Pancreas (tissue), 10 donors: ENCODE results near the gene GOLGA6L10. TPM values are rescaled to one million over a fixed set of nuclear protein-coding genes. Genes with fewer than 3 reads are reported as not detected.
"Not testable (repeated sequence)": the region's sequence is repeated elsewhere in the genome, so short reads cannot be mapped to it uniquely, and the experiment has no call there.

ENCODE experiments used
- ATAC-seq, 4 donors: fragments of 200-7000 bp; cut with Tn5 transposase; one replicate each; pipeline versions ENCODE4 v1.8.0 to v1.9.1; 2020; ENCODE audit warnings: mild to moderate bottlenecking in 4 of 4, moderate library complexity in 4 of 4
- DNase-seq, 6 donors: peaks; one replicate each; pipeline ENCODE4 v3.0.0-alpha.2; 2020
- FAIRE-seq: peaks from 2 replicates; lab custom pipeline; 2012; peaks lifted over from hg19 to GRCh38; lab: Jason Lieb, UNC
- H3K27ac ChIP-seq, 4 donors: fragments of 200-600 bp; sonication (generic); 1 replicate in 3 of 4; 2 replicates in 1 of 4; pipeline versions ENCODE4 v1.5.0 to v1.8.0; 2020
- H3K27me3 ChIP-seq, 4 donors: fragments of 200-600 bp; one replicate each; pipeline ENCODE4 v1.8.0; 2021
- H3K36me3 ChIP-seq, 3 donors: fragments of 200-600 bp; sonication (generic) in 1 of 3; one replicate each; pipeline versions ENCODE4 v1.5.0 to v1.8.0; 2020 to 2021
- H3K4me1 ChIP-seq, 3 donors: fragments of 200-600 bp; one replicate each; pipeline ENCODE4 v1.8.0; 2021
- H3K4me3 ChIP-seq, 4 donors: fragments of 200-600 bp; sonication (generic) in 2 of 4; one replicate each; pipeline versions ENCODE4 v1.5.0 to v1.8.0; 2020 to 2021
- H3K9me3 ChIP-seq, 4 donors: fragments of 200-600 bp; one replicate each; pipeline ENCODE4 v1.8.0; 2021
- CTCF ChIP-seq, 4 donors: fragments of 200-600 bp; sonication (generic) in 3 of 4; IDR thresholded peaks; one replicate each; pipeline versions ENCODE4 v1.5.0 to v1.8.0; 2021; ENCODE audit warnings: antibody characterized with exemption in 4 of 4
- WGBS, 2 donors: extraction: QIAGEN DNeasy Blood & Tissue Kit; methylation state at CpG; one replicate each; pipeline ENCODE4 v1.1.7; 2013; 5-methylcytosine and 5-hydroxymethylcytosine counted together
- intact Hi-C, 3 donors: fragments of 100-400 bp; cut with DNase I; formaldehyde crosslinking; loops; one replicate each; pipeline versions ENCODE4 v1.11.1 to v1.14.2; 2022
- polyA plus RNA-seq, 2 donors: library from polyadenylated mRNA; stranded (reverse); fragments of 200-250 nt; gene quantifications; one replicate each; pipeline ENCODE4 v1.2.3, GENCODE V29; 2013
- total RNA-seq, 6 donors: library from RNA; stranded (reverse); fragmentation: NEBNext Ultra II Directional in 4 of 6; extraction: Animal tissue kit (Norgen Biotek cat#: 25700) in 4 of 6; gene quantifications; one replicate each; pipeline versions ENCODE4 v1.2.1 to v1.2.4, GENCODE V29; 2021 to 2023
- donor health status: healthy with polysubstance abuse.
- donor health status: DM: no; HTN: no; CAD: no; lungs with moderate emphysema.
- donor health status: DM: no; HTN: no; CAD: no.
- donor health status: control.
- donor health status: control.
- donor health status: Bipolar disorder and iron deficiency.
- donor health status: DM: yes; HTN: yes; CAD: no.
- donor health status: DM: no; HTN: no; CAD: no.
- donor health status: DM: no; HTN: no; CAD: no.
- donor health status: DM: yes; HTN: yes; CAD: no.

Gene GOLGA6L10
- total and polyA plus RNA-seq, 8 donors = 0.49 to 4.3 (median 1.5) TPM

GRCh38 chr15:82314769-82315518, 34.3 kb downstream of the GOLGA6L10 start:
- FAIRE-seq (no peak), DNase-seq (no peak), ATAC-seq (no peak)
- Histone ChIP-seq H3K27ac (no peak overlapping the region), H3K9me3 (no peaks in the 10 kb centered on the region), H3K36me3 (no peaks in the 10 kb centered on the region), H3K4me1 (no peaks in the 10 kb centered on the region), H3K27me3 (no peaks in the 10 kb centered on the region), H3K4me3 (no peak overlapping the region)
- WGBS, 2 donors = 71 to 79% methylated on average over 9 of the region's 9 CpGs
- intact Hi-C loops = no loop called here
- TF ChIP-seq CTCF (IDR thresholded peaks at IDR 0.05) = no peak

GRCh38 chr15:82313951-82314768, 35.1 kb downstream of the GOLGA6L10 start:
- 80 to 86% methylated on average over 21 of the region's 21 CpGs for WGBS, 2 donors
- H3K27ac ChIP-seq, ATAC-seq, H3K4me1 ChIP-seq, H3K9me3 ChIP-seq, H3K36me3 ChIP-seq, H3K27me3 ChIP-seq, intact Hi-C loops, DNase-seq, FAIRE-seq, H3K4me3 ChIP-seq: not testable (repeated sequence)

- intact Hi-C loops = no loop called here
- Histone ChIP-seq H3K4me3 (no peak overlapping the region), H3K9me3 (no peaks in the 10 kb centered on the region), H3K27me3 (no peaks in the 10 kb centered on the region), H3K4me1 (no peaks in the 10 kb centered on the region), H3K27ac (no peak overlapping the region), H3K36me3 (no peaks in the 10 kb centered on the region)
- FAIRE-seq (no peak), ATAC-seq (no peak), DNase-seq (no peak)
- 89 to 94% methylated on average over 2 of the region's 2 CpGs for WGBS, 2 donors
- no peak for TF ChIP-seq CTCF (IDR thresholded peaks at IDR 0.05)
These were observed 35.8 kb downstream of the GOLGA6L10 start for GRCh38 chr15:82313446-82313845.

GRCh38 chr15:82312586-82313349, 36.5 kb downstream of the GOLGA6L10 start:
- Histone ChIP-seq H3K27me3 (no peaks in the 10 kb centered on the region), H3K36me3 (no peaks in the 10 kb centered on the region), H3K4me3 (no peak overlapping the region), H3K4me1 (no peaks in the 10 kb centered on the region), H3K9me3 (no peaks in the 10 kb centered on the region), H3K27ac (no peak overlapping the region)
- 63 to 78% methylated on average over 8 of the region's 8 CpGs for WGBS, 2 donors
- no peak for ATAC-seq
- FAIRE-seq = no peak
- DNase-seq = no peak
- no peak for TF ChIP-seq CTCF (IDR thresholded peaks at IDR 0.05)
- intact Hi-C loops = no loop called here

- H3K27ac ChIP-seq, H3K36me3 ChIP-seq, H3K9me3 ChIP-seq, H3K27me3 ChIP-seq, intact Hi-C loops, FAIRE-seq, ATAC-seq, H3K4me3 ChIP-seq, DNase-seq, H3K4me1 ChIP-seq: not testable (repeated sequence)
- 75 to 83% methylated on average over 3 to 4 of the region's 5 CpGs for whole genome bisulfite sequencing, 2 donors
These were observed 38.0 kb downstream of the GOLGA6L10 start for GRCh38 chr15:82311321-82311720.
